ENCODE results near the gene OSMR.

DNA sequence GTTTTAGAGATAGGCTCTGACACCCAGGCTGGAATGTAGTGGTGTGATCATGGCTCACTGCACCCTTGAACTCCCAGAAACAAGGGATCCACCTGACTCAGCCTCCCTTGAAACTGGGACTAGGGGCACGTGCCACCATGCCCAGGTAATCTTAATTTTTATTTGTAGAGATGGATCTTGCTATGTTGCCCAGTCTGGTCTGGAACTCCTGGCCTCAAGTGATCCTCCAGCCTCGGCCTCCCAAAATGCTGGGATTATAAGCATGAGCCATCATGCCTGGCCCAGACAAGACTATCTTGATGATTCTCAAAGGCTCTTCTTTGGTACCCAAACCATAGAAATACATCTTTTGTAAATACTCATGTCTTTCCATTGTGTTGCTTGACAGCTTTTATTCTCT, 10.8 kb downstream of the OSMR start:
- TF ChIP-seq PHF8 (IDR thresholded peaks at IDR 0.05; ENCODE audit: borderline replicate concordance, low read depth) (no peak), KDM5A (IDR thresholded peaks at IDR 0.05) (no peak), CBX2 (IDR thresholded peaks at IDR 0.05; ENCODE audit: borderline replicate concordance, low read depth) (no peak), MAFK (IDR thresholded peaks at IDR 0.05; ENCODE audit: partially characterized antibody) (no peak), JUN (IDR thresholded peaks at IDR 0.05) (no peak), ESRRA (IDR thresholded peaks at IDR 0.05; ENCODE audit: borderline replicate concordance, low read length) (no peak), POLR2A (IDR thresholded peaks at IDR 0.05; ENCODE audit: low read length) (no peak), CHD4 (IDR thresholded peaks at IDR 0.05; ENCODE audit: borderline replicate concordance) (no peak), RFX5 (IDR thresholded peaks at IDR 0.05) (no peak), TP53 (CRISPR knock-in tag; IDR thresholded peaks at IDR 0.05) (no peak)
- TF ChIP-seq, protein P1, sequence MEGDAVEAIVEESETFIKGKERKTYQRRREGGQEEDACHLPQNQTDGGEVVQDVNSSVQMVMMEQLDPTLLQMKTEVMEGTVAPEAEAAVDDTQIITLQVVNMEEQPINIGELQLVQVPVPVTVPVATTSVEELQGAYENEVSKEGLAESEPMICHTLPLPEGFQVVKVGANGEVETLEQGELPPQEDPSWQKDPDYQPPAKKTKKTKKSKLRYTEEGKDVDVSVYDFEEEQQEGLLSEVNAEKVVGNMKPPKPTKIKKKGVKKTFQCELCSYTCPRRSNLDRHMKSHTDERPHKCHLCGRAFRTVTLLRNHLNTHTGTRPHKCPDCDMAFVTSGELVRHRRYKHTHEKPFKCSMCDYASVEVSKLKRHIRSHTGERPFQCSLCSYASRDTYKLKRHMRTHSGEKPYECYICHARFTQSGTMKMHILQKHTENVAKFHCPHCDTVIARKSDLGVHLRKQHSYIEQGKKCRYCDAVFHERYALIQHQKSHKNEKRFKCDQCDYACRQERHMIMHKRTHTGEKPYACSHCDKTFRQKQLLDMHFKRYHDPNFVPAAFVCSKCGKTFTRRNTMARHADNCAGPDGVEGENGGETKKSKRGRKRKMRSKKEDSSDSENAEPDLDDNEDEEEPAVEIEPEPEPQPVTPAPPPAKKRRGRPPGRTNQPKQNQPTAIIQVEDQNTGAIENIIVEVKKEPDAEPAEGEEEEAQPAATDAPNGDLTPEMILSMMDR (IDR thresholded peaks at IDR 0.05), result no peak
- TF ChIP-seq, protein P2, sequence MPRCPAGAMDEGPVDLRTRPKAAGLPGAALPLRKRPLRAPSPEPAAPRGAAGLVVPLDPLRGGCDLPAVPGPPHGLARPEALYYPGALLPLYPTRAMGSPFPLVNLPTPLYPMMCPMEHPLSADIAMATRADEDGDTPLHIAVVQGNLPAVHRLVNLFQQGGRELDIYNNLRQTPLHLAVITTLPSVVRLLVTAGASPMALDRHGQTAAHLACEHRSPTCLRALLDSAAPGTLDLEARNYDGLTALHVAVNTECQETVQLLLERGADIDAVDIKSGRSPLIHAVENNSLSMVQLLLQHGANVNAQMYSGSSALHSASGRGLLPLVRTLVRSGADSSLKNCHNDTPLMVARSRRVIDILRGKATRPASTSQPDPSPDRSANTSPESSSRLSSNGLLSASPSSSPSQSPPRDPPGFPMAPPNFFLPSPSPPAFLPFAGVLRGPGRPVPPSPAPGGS (IDR thresholded peaks at IDR 0.05), result no peak

All from A549 (cell line).